Esophagus muscularis mucosa (tissue), 4 donors: ENCODE results near the gene PSME1. TPM values are rescaled to one million over a fixed set of nuclear protein-coding genes. Genes with fewer than 3 reads are reported as not detected.

Experiments used
- DNase-seq: peaks from one replicate; pipeline ENCODE4 v3.0.0-alpha.2; 2017; ENCODE audit errors: extremely low spot score
- H3K27ac ChIP-seq, 4 donors: fragments of 200-600 bp; sonication (generic); replicated peaks in 1 of 4; 1 replicate in 3 of 4; 2 replicates in 1 of 4; pipeline ENCODE4 v1.5.1; 2016 to 2019; ENCODE audit warnings: mild to moderate bottlenecking in 1 of 4
- H3K27me3 ChIP-seq, 4 donors: fragments of 200-600 bp; sonication (generic); one replicate each; pipeline versions ENCODE4 v1.5.1 to v1.6.0; 2016 to 2019
- H3K36me3 ChIP-seq, 4 donors: fragments of 200-600 bp; sonication (generic); one replicate each; pipeline ENCODE4 v1.5.1; 2016 to 2019
- H3K4me1 ChIP-seq, 4 donors: fragments of 200-600 bp; sonication (generic); one replicate each; pipeline ENCODE4 v1.5.1; 2016 to 2019
- H3K4me3 ChIP-seq, 4 donors: fragments of 200-600 bp; sonication (generic); 1 replicate in 2 of 4; 2 replicates in 2 of 4; pipeline ENCODE4 v1.5.1; 2016 to 2019; ENCODE audit warnings: mild to moderate bottlenecking in 4 of 4, moderate library complexity in 1 of 4
- H3K9me3 ChIP-seq, 4 donors: fragments of 200-600 bp; sonication (generic); 1 replicate in 3 of 4; 2 replicates in 1 of 4; pipeline ENCODE4 v1.5.1; 2016 to 2019
- EP300 ChIP-seq: sonication (generic); formaldehyde crosslinking; IDR thresholded peaks from one replicate; pipeline ENCODE4 v1.6.1; 2017; ENCODE audit warnings: antibody characterized with exemption
- POLR2A ChIP-seq: fragments of 450-650 bp; IDR thresholded peaks from one replicate; pipeline ENCODE4 v1.6.1; 2017; ENCODE audit warnings: antibody characterized with exemption, moderate library complexity, mild to moderate bottlenecking, low read depth
- POLR2AphosphoS5 ChIP-seq, 2 donors: sonication (generic); formaldehyde crosslinking; IDR thresholded peaks; one replicate each; pipeline ENCODE4 v1.6.1; 2017; ENCODE audit warnings: antibody characterized with exemption in 2 of 2
- WGBS: methylation state at CpG from one replicate; pipeline ENCODE4 v1.1.5; 2018; 5-methylcytosine and 5-hydroxymethylcytosine counted together
- intact Hi-C: fragments of 100-400 bp; cut with DNase I; formaldehyde crosslinking; loops from one replicate; pipeline ENCODE4 v1.15.1; 2023
- total RNA-seq, 4 donors: library from RNA; depleted of rRNA; stranded (reverse); fragments of >200 nt; gene quantifications; one replicate each; pipeline versions ENCODE4 v1.1.0 to v1.2.1, GENCODE V29; 2016
- TF ChIP-seq, protein P1 (sequence below), 3 experiments: fragments of 200-600 bp in 2 of 3; fragments of 450-650 bp in 1 of 3; sonication (generic) in 2 of 3; IDR thresholded peaks; one replicate each; pipeline ENCODE4 v1.5.1; 2017 to 2019; ENCODE audit warnings: antibody characterized with exemption in 3 of 3, mild to moderate bottlenecking in 2 of 3, moderate library complexity in 1 of 3

PSME1 gene
- total RNA-seq = 100 to 1,000 TPM; 129 to 158 (median 143) TPM

DNA sequence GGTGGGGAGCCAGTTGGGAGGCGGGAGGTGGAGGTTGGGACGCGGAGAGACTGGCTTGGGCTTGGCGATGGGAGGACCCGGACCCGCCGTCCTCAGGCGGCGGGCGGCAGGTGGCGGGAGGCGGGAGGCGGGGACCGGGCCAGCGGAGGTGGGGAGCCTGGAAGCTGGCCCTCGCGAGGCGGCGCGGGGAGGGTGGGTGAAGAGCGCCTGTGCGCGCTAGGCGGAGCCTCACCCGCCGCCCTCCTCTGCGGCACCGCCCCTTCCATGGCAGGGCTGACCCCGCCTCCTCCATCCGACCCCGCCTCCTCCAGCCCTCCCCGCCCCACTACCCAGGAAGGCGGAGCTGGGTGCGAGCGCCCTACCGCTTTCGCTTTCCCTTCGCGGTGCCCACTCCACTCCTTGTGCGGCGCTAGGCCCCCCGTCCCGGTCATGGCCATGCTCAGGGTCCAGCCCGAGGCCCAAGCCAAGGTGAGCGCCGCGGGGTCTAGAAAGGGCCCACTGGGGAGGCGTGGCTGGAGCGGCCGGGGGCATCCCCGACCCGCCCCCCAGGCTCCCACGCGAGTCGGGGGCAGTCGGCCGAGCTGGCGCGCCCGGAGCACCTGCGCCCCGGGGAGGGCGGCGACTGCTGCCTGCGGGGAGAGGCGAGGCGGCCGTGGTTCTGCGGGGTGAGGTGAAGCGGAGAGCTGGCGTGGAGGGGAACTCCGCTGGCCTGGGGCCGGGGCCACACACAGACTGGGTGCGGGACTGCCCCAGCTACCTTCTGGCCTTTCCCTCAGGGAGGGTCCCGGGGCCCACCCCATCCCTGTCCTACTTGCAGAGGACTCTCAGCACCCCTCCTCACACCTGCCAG is at the start of gene PSME1:
PSME1 (plus strand) TSS at position 361 of the 850 bp plus-strand sequence; CDS start at position 430, 69 bp downstream.
- intact Hi-C loops = loop anchor here (1.0 kb wide), 1 partner anchor 22 kb away; the partner anchor contains the start of genes DCAF11 and NRL
- Histone ChIP-seq H3K4me1 (peaks cover 53 to 63% (median 61%) of the 10 kb centered on the region in 4 donors), H3K4me3 (peak within 1 kb of the TSS; percentile 75 to 99 (median 94)), H3K27ac (peak within 1 kb of the TSS; percentile 89 to 96 (median 92)), H3K9me3 (no peaks in the 10 kb centered on the region), H3K27me3 (no peaks in the 10 kb centered on the region), H3K36me3 (peaks cover 10 to 25% (median 24%) of the 10 kb centered on the region in 4 donors)
- WGBS = under 1% methylated on average over 17 of the region's 75 CpGs
- TF ChIP-seq POLR2AphosphoS5 (IDR thresholded peaks at IDR 0.05) (peak; percentile 78 to 89), POLR2A (no peak)
- TF ChIP-seq, protein P1, sequence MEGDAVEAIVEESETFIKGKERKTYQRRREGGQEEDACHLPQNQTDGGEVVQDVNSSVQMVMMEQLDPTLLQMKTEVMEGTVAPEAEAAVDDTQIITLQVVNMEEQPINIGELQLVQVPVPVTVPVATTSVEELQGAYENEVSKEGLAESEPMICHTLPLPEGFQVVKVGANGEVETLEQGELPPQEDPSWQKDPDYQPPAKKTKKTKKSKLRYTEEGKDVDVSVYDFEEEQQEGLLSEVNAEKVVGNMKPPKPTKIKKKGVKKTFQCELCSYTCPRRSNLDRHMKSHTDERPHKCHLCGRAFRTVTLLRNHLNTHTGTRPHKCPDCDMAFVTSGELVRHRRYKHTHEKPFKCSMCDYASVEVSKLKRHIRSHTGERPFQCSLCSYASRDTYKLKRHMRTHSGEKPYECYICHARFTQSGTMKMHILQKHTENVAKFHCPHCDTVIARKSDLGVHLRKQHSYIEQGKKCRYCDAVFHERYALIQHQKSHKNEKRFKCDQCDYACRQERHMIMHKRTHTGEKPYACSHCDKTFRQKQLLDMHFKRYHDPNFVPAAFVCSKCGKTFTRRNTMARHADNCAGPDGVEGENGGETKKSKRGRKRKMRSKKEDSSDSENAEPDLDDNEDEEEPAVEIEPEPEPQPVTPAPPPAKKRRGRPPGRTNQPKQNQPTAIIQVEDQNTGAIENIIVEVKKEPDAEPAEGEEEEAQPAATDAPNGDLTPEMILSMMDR (IDR thresholded peaks at IDR 0.05) = peak in 2 of 3 experiments; percentile 2 to 26
- peak; percentile 97 for DNase-seq

DNA sequence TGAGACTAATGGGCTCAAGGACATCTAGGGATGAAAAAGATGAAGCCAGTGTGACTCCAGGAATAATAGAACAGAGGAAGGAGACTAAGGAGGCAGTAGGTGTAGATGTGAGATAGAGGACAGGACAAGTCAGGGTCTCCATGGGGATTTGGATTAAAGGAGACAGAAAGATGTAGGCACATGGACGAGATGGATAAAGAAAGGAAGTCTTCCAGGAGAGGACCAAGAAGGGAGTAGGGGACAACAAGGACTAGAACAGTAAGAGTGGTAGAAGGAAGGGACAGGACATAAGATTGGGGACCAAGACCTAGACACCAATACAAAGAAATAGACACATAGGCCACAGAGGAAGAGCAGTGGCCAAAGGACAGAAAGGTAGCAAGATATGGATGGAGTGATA is 49.0 kb upstream of the PSME1 start:
- H3K9me3 ChIP-seq = no peaks in the 10 kb centered on the region
- no peak for DNase-seq
- H3K27ac ChIP-seq = no peak overlapping the region
- 75% methylated on average over 1 of the region's 1 CpG for WGBS
- no peak overlapping the region for H3K4me3 ChIP-seq
- no peaks in the 10 kb centered on the region for H3K36me3 ChIP-seq
- H3K4me1 ChIP-seq = no peaks in the 10 kb centered on the region
- H3K27me3 ChIP-seq = no peaks in the 10 kb centered on the region
- TF ChIP-seq EP300 (no peak), POLR2AphosphoS5 (IDR thresholded peaks at IDR 0.05) (no peak), POLR2A (no peak)
- TF ChIP-seq, protein P1 (IDR thresholded peaks at IDR 0.05) = no peak
- intact Hi-C loops = no loop called here

GRCh38 chr14:24088095-24088494 is 47.9 kb upstream of the PSME1 start:
- TF ChIP-seq POLR2A (no peak), EP300 (no peak), POLR2AphosphoS5 (IDR thresholded peaks at IDR 0.05) (no peak)
- TF ChIP-seq, protein P1 (IDR thresholded peaks at IDR 0.05) = no peak
- no peak overlapping the region for H3K27ac ChIP-seq
- H3K9me3 ChIP-seq = no peaks in the 10 kb centered on the region
- H3K4me3 ChIP-seq = no peak overlapping the region
- H3K36me3 ChIP-seq = no peaks in the 10 kb centered on the region
- DNase-seq = no peak
- H3K27me3 ChIP-seq = no peaks in the 10 kb centered on the region
- intact Hi-C loops = no loop called here
- 83% methylated on average over 2 of the region's 2 CpGs for WGBS
- peaks cover 1 to 6% (median 3%) of the 10 kb centered on the region in 4 donors for H3K4me1 ChIP-seq

- Histone ChIP-seq H3K9me3 (no peaks in the 10 kb centered on the region), H3K4me1 (peaks cover 11 to 18% (median 16%) of the 10 kb centered on the region in 4 donors), H3K27ac (no peak overlapping the region), H3K4me3 (no peak overlapping the region), H3K27me3 (no peaks in the 10 kb centered on the region), H3K36me3 (no peaks in the 10 kb centered on the region)
- intact Hi-C loops = loop anchor here (2.0 kb wide), 2 partner anchors 31 to 75 kb away; no protein-coding TSS in a partner anchor
- TF ChIP-seq, protein P1 (IDR thresholded peaks at IDR 0.05) = no peak
- TF ChIP-seq EP300 = no peak
- TF ChIP-seq POLR2A = no peak
- TF ChIP-seq POLR2AphosphoS5 (IDR thresholded peaks at IDR 0.05) = no peak
- WGBS = 92% methylated on average over 6 of the region's 6 CpGs
- no peak for DNase-seq
These were observed 46.1 kb upstream of the PSME1 start for GRCh38 chr14:24089890-24090289.
